LNCaP clone FGC (cell line): ENCODE results near the gene TCIRG1.

Experiments
- DNase-seq: peaks from one replicate; pipeline ENCODE4 v3.0.0-alpha.2; 2011; ENCODE audit warnings: low read depth
- H3K4me3 ChIP-seq: 2 replicates; pipeline ENCODE4 v1.5.1; 2011; ENCODE audit warnings: mild to moderate bottlenecking, low read depth, low read length, control low read depth
- CTCF ChIP-seq: IDR thresholded peaks from 2 replicates; pipeline ENCODE4 v1.5.1; 2012; ENCODE audit warnings: mild to moderate bottlenecking; ENCODE audit not compliant: control insufficient read depth, insufficient read depth; ENCODE audit errors: extremely low read depth

The TCIRG1 gene

GRCh38 chr11:68044898-68045351, 6.1 kb downstream of the TCIRG1 start:
- H3K4me3 ChIP-seq, result no peak overlapping the region
- TF ChIP-seq CTCF, result no peak
- no peak for DNase-seq

GRCh38 chr11:68047437-68048290, 8.8 kb downstream of the TCIRG1 start:
- no peak for DNase-seq
- TF ChIP-seq CTCF, result no peak
- no peak overlapping the region for H3K4me3 ChIP-seq

GRCh38 chr11:68048681-68049508, 10.1 kb downstream of the TCIRG1 start:
- no peak for TF ChIP-seq CTCF
- H3K4me3 ChIP-seq, result no peak overlapping the region
- DNase-seq, result no peak

- no peak overlapping the region for H3K4me3 ChIP-seq
- no peak for TF ChIP-seq CTCF
- DNase-seq, result no peak
These were observed 10.9 kb downstream of the TCIRG1 start for GRCh38 chr11:68049509-68050370.

- TF ChIP-seq CTCF, result no peak
- DNase-seq, result no peak
- H3K4me3 ChIP-seq, result no peak overlapping the region
These were observed 11.6 kb downstream of the TCIRG1 start for GRCh38 chr11:68050371-68050841.
